Midbrain (tissue), 1 donor: Measurements from ENCODE around the gene CNTRL.
A peak's percentile ranks its signal among the peaks of the same experiment; 100 is the strongest.
"Not testable (repeated sequence)": the region's sequence is repeated elsewhere in the genome, so short reads cannot be mapped to it uniquely, and the experiment has no call there.

Source experiments
- DNase-seq: peaks from one replicate; lab custom pipeline; 2025; lab: John Stamatoyannopoulos, UW

Gene CNTRL

GRCh38 chr9:121074370-121075250 lies at the start of gene CNTRL:
TSS of gene CNTRL (plus strand) at chr9:121074955. CDS start at chr9:121088327, 13,372 bp downstream.
- peak; percentile 85 for DNase-seq

- DNase-seq: no peak
Observed at GRCh38 chr9:121026260-121026691, 48.5 kb upstream of the CNTRL start.

GRCh38 chr9:121026768-121027167 lies 48.0 kb upstream of the CNTRL start:
- DNase-seq: no peak

GRCh38 chr9:121028285-121028684 lies 46.5 kb upstream of the CNTRL start:
- not testable (repeated sequence) for DNase-seq

- DNase-seq: no peak
Observed at GRCh38 chr9:121029469-121029868, 45.3 kb upstream of the CNTRL start.

- no peak for DNase-seq
Observed at GRCh38 chr9:121034529-121034928, 40.2 kb upstream of the CNTRL start.

- not testable (repeated sequence) for DNase-seq
Observed at GRCh38 chr9:121035717-121036116, 39.0 kb upstream of the CNTRL start.

- no peak for DNase-seq
Observed at GRCh38 chr9:121038362-121038761, 36.4 kb upstream of the CNTRL start.

- DNase-seq: no peak
Observed at GRCh38 chr9:121038804-121039203, 36.0 kb upstream of the CNTRL start.

GRCh38 chr9:121048175-121048574 lies 26.6 kb upstream of the CNTRL start:
- no peak for DNase-seq

- DNase-seq: no peak
Observed at GRCh38 chr9:121048618-121049017, 26.1 kb upstream of the CNTRL start.

- no peak for DNase-seq
Observed at GRCh38 chr9:121050128-121050988, 24.4 kb upstream of the CNTRL start, which contains the start of gene C5. TSS of gene C5 (minus strand) at chr9:121050275. CDS start at chr9:121050246, 29 bp downstream.

GRCh38 chr9:121053544-121053943 lies 21.2 kb upstream of the CNTRL start:
- no peak for DNase-seq

- no peak for DNase-seq
Observed at GRCh38 chr9:121055642-121056143, 19.1 kb upstream of the CNTRL start.

GRCh38 chr9:121057821-121058220 lies 16.9 kb upstream of the CNTRL start:
- no peak for DNase-seq

GRCh38 chr9:121059513-121059912 lies 15.2 kb upstream of the CNTRL start:
- DNase-seq: no peak

GRCh38 chr9:121059998-121060636 lies 14.6 kb upstream of the CNTRL start:
- DNase-seq: peak; percentile 72

- no peak for DNase-seq
Observed at GRCh38 chr9:121066850-121067249, 7.9 kb upstream of the CNTRL start.

- no peak for DNase-seq
Observed at GRCh38 chr9:121067640-121068039, 7.1 kb upstream of the CNTRL start.

- no peak for DNase-seq
Observed at GRCh38 chr9:121069396-121069795, 5.4 kb upstream of the CNTRL start.

GRCh38 chr9:121071370-121071755 lies 3.4 kb upstream of the CNTRL start:
- no peak for DNase-seq
